Mucosa of stomach (tissue), 1 donor: ENCODE results near the gene EVL.

Source experiments
- H3K27me3 ChIP-seq: one replicate; pipeline ENCODE4 v1.7.0; 2013; ENCODE audit warnings: mild to moderate bottlenecking, low read length; ENCODE audit not compliant: control insufficient read depth, insufficient read depth
- H3K36me3 ChIP-seq: one replicate; pipeline ENCODE4 v1.7.0; 2013; ENCODE audit warnings: low read length; ENCODE audit not compliant: control insufficient read depth, insufficient read depth
- H3K4me1 ChIP-seq: one replicate; pipeline ENCODE4 v1.7.0; 2013; ENCODE audit warnings: mild to moderate bottlenecking, low read length; ENCODE audit not compliant: control insufficient read depth, insufficient read depth
- H3K4me3 ChIP-seq: one replicate; pipeline ENCODE4 v1.7.0; 2013; ENCODE audit warnings: low read length
- H3K9ac ChIP-seq: one replicate; pipeline ENCODE4 v1.7.0; 2013; ENCODE audit warnings: mild to moderate bottlenecking, low read length, moderate library complexity
- H3K9me3 ChIP-seq: one replicate; pipeline ENCODE4 v1.7.0; 2013; ENCODE audit warnings: mild to moderate bottlenecking, low read length, moderate library complexity; ENCODE audit not compliant: control insufficient read depth
- donor health status: Pancreatic carcinoma.

EVL gene

GRCh38 chr14:100072783-100073346, 7.6 kb downstream of the EVL start:
- no peaks in the 10 kb centered on the region for H3K9me3 ChIP-seq
- no peak overlapping the region for H3K9ac ChIP-seq
- H3K4me1 ChIP-seq, result peaks cover 14% of the 10 kb centered on the region
- no peaks in the 10 kb centered on the region for H3K36me3 ChIP-seq
- no peaks in the 10 kb centered on the region for H3K27me3 ChIP-seq
- no peak overlapping the region for H3K4me3 ChIP-seq

- H3K4me3 ChIP-seq, result no peak overlapping the region
- peaks cover 4% of the 10 kb centered on the region for H3K4me1 ChIP-seq
- no peak overlapping the region for H3K9ac ChIP-seq
- H3K36me3 ChIP-seq, result no peaks in the 10 kb centered on the region
- no peaks in the 10 kb centered on the region for H3K27me3 ChIP-seq
- H3K9me3 ChIP-seq, result no peaks in the 10 kb centered on the region
Observed at GRCh38 chr14:100073576-100074430, 8.6 kb downstream of the EVL start.

- Histone ChIP-seq H3K4me3 (no peak overlapping the region), H3K27me3 (no peaks in the 10 kb centered on the region), H3K9me3 (no peaks in the 10 kb centered on the region), H3K36me3 (no peaks in the 10 kb centered on the region), H3K9ac (no peak overlapping the region), H3K4me1 (no peaks in the 10 kb centered on the region)
Observed at GRCh38 chr14:100074431-100075100, 9.3 kb downstream of the EVL start.

- no peaks in the 10 kb centered on the region for H3K9me3 ChIP-seq
- no peaks in the 10 kb centered on the region for H3K27me3 ChIP-seq
- H3K4me1 ChIP-seq, result no peaks in the 10 kb centered on the region
- no peak overlapping the region for H3K4me3 ChIP-seq
- H3K9ac ChIP-seq, result no peak overlapping the region
- H3K36me3 ChIP-seq, result no peaks in the 10 kb centered on the region
Observed at GRCh38 chr14:100075681-100076080, 10.5 kb downstream of the EVL start.

- Histone ChIP-seq H3K9ac (no peak overlapping the region), H3K4me1 (no peaks in the 10 kb centered on the region), H3K36me3 (no peaks in the 10 kb centered on the region), H3K9me3 (no peaks in the 10 kb centered on the region), H3K4me3 (no peak overlapping the region), H3K27me3 (no peaks in the 10 kb centered on the region)
Observed at GRCh38 chr14:100076133-100076532, 10.9 kb downstream of the EVL start.

GRCh38 chr14:100076606-100077005, 11.4 kb downstream of the EVL start:
- no peaks in the 10 kb centered on the region for H3K4me1 ChIP-seq
- no peaks in the 10 kb centered on the region for H3K27me3 ChIP-seq
- no peaks in the 10 kb centered on the region for H3K36me3 ChIP-seq
- H3K9me3 ChIP-seq, result no peaks in the 10 kb centered on the region
- H3K4me3 ChIP-seq, result no peak overlapping the region
- H3K9ac ChIP-seq, result no peak overlapping the region

- no peaks in the 10 kb centered on the region for H3K36me3 ChIP-seq
- no peak overlapping the region for H3K4me3 ChIP-seq
- H3K27me3 ChIP-seq, result no peaks in the 10 kb centered on the region
- H3K4me1 ChIP-seq, result no peaks in the 10 kb centered on the region
- H3K9me3 ChIP-seq, result no peaks in the 10 kb centered on the region
- no peak overlapping the region for H3K9ac ChIP-seq
Observed at GRCh38 chr14:100077441-100077840, 12.2 kb downstream of the EVL start.

- no peaks in the 10 kb centered on the region for H3K27me3 ChIP-seq
- no peaks in the 10 kb centered on the region for H3K9me3 ChIP-seq
- H3K4me1 ChIP-seq, result no peaks in the 10 kb centered on the region
- H3K9ac ChIP-seq, result no peak overlapping the region
- no peak overlapping the region for H3K4me3 ChIP-seq
- no peaks in the 10 kb centered on the region for H3K36me3 ChIP-seq
Observed at GRCh38 chr14:100078216-100078803, 13.1 kb downstream of the EVL start.

GRCh38 chr14:100078997-100079725, 13.9 kb downstream of the EVL start:
- no peak overlapping the region for H3K9ac ChIP-seq
- no peaks in the 10 kb centered on the region for H3K4me1 ChIP-seq
- no peaks in the 10 kb centered on the region for H3K27me3 ChIP-seq
- no peaks in the 10 kb centered on the region for H3K9me3 ChIP-seq
- H3K4me3 ChIP-seq, result no peak overlapping the region
- no peaks in the 10 kb centered on the region for H3K36me3 ChIP-seq

GRCh38 chr14:100079726-100080005, 14.4 kb downstream of the EVL start:
- Histone ChIP-seq H3K4me1 (no peaks in the 10 kb centered on the region), H3K9ac (no peak overlapping the region)

GRCh38 chr14:100080206-100080605, 15.0 kb downstream of the EVL start:
- no peaks in the 10 kb centered on the region for H3K27me3 ChIP-seq
- no peaks in the 10 kb centered on the region for H3K9me3 ChIP-seq
- H3K9ac ChIP-seq, result no peak overlapping the region
- H3K36me3 ChIP-seq, result no peaks in the 10 kb centered on the region
- H3K4me3 ChIP-seq, result no peak overlapping the region
- H3K4me1 ChIP-seq, result no peaks in the 10 kb centered on the region

More at GRCh38 chr14:100079726-100080005, 14.4 kb downstream of the EVL start:
- H3K36me3 ChIP-seq, result no peaks in the 10 kb centered on the region
- no peak overlapping the region for H3K4me3 ChIP-seq
- no peaks in the 10 kb centered on the region for H3K9me3 ChIP-seq
- H3K27me3 ChIP-seq, result no peaks in the 10 kb centered on the region
